22Rv1 (cell line): ENCODE measurements around the gene OSCP1.

ENCODE experiments used
- H3K27ac ChIP-seq: fragments of 450-650 bp; 2 replicates; pipeline ENCODE4 v1.5.1; 2017
- ZFX ChIP-seq: fragments of 450-650 bp; IDR thresholded peaks from 2 replicates; pipeline ENCODE4 v1.6.1; 2017; ENCODE audit warnings: antibody characterized with exemption, borderline replicate concordance
- TF ChIP-seq, protein P1 (sequence below): fragments of 450-650 bp; IDR thresholded peaks from 2 replicates; pipeline ENCODE4 v1.5.1; 2017; ENCODE audit warnings: mild to moderate bottlenecking

The OSCP1 gene

DNA sequence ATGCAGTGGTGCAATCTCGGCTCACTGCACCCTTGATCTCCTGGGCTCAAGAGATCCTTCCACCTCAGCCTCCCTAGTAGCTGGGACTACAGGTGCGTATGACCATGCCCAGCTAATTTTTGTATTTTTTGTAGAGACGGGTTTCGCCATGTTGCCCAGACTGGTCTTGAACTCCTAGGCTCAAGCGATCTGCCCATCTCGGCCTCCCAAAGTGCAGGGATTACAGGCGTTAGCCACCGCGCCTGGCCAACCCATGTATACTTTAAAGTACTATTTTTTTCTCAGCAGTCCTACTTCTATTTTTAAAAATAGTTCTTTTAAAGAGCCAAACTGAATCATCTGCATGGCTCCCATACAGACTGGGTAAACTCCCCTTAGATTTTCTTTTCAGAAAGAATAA is 68.0 kb downstream of the OSCP1 start:
- no peak overlapping the region for H3K27ac ChIP-seq
- no peak for TF ChIP-seq ZFX
- TF ChIP-seq, protein P1, sequence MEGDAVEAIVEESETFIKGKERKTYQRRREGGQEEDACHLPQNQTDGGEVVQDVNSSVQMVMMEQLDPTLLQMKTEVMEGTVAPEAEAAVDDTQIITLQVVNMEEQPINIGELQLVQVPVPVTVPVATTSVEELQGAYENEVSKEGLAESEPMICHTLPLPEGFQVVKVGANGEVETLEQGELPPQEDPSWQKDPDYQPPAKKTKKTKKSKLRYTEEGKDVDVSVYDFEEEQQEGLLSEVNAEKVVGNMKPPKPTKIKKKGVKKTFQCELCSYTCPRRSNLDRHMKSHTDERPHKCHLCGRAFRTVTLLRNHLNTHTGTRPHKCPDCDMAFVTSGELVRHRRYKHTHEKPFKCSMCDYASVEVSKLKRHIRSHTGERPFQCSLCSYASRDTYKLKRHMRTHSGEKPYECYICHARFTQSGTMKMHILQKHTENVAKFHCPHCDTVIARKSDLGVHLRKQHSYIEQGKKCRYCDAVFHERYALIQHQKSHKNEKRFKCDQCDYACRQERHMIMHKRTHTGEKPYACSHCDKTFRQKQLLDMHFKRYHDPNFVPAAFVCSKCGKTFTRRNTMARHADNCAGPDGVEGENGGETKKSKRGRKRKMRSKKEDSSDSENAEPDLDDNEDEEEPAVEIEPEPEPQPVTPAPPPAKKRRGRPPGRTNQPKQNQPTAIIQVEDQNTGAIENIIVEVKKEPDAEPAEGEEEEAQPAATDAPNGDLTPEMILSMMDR: no peak

DNA sequence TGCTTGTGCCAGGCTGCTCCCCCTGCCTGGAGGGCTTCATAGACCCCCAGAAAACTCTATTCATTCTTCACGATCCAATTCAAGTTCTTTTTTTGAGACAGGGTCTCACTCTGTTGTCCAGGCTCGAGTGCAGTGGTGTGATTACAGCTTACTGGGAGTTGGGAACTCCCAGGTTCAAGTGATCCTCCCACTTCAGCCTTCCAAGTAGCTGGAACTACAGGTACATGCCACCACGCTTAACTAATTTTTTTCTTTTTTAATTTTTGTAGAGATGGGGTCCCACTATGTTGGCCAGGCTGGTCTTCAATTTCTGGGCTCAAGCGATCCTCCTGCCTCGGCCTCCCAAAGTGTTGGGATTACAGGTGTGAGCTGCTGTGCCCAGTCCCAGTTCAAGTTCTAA is 68.8 kb downstream of the OSCP1 start:
- TF ChIP-seq, protein P1: no peak
- no peak for TF ChIP-seq ZFX
- H3K27ac ChIP-seq: no peak overlapping the region

DNA sequence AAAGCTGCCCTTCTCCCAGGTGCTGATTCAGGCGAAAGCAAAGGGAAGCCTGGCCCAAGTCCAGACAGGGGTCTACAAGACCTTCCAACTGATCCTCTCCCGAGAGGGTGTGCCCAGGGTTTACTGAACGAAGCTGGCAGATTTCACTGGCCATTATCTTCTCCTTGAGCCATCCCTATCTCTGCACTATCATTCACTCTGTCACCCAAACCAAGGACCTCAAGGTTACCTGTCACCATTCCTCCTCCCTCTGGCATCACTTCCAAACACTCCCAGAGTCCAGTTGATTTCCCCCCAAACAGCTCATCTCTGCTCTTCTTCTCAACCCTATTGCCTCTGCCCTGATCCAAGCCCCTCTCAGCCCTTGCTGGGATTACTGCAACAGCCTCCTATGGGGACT is 69.5 kb downstream of the OSCP1 start:
- no peak for TF ChIP-seq ZFX
- TF ChIP-seq, protein P1: no peak
- no peak overlapping the region for H3K27ac ChIP-seq

DNA sequence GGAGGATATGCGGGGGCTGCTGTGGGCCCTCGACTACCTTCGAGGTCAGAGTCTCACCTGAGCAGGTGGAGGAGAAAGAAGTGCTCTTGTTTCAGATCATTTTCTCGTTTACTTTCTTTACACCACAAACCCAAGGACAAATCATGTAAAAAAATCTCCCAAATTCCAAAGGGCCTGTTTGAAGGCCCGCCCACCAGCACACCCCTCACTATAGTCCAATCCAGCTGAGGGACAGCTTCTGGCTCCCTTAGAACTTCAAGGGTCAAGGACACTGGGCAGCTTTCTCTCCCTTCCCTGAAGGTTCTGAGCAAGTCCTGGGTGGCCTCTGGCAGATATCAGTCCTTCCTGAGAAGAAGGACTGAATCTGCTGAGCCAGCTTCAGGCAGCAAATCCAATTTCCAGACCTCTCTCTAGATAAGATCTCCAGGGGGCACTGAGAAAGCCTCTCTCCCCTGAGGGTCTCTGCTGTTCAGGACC is 70.1 kb downstream of the OSCP1 start:
- TF ChIP-seq ZFX: no peak
- TF ChIP-seq, protein P1: no peak
- no peak overlapping the region for H3K27ac ChIP-seq

DNA sequence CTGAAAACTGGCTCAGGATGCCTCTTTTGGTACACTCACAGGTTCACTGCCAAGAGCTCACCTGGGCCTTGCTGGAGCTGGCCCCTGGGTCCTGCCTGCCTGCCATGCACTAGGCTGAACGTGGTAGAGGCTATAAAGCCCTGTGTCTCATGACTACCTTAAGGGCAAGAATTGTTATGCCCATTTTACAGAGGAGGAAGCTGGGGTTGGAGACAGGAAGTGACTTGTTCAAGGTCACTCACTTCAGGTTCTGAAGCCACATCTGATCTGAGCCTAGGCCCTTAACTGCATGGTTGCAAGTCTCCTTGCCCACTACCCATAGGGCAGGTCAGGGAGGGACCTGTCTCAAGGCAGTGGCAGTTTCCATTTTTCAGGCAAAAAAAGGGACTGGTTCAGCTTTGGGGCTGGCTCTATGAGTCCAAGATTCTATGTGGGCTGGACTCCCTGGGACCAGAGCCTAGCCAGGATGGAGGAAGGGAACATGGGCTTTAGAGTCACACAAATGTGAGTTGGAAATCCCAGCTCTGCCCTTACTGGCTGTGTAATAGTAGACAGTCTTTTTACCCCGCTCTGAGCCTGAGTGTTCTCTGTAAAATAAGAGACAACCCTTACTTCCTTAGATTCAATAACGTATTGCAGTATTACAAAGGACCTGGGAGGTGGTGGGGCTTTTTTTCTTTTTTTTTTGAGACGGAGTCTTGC is 72.3 kb downstream of the OSCP1 start:
- TF ChIP-seq ZFX: no peak
- TF ChIP-seq, protein P1: no peak
- peak overlapping the region; percentile 7; the same call in 1 of the 2 replicates for H3K27ac ChIP-seq

DNA sequence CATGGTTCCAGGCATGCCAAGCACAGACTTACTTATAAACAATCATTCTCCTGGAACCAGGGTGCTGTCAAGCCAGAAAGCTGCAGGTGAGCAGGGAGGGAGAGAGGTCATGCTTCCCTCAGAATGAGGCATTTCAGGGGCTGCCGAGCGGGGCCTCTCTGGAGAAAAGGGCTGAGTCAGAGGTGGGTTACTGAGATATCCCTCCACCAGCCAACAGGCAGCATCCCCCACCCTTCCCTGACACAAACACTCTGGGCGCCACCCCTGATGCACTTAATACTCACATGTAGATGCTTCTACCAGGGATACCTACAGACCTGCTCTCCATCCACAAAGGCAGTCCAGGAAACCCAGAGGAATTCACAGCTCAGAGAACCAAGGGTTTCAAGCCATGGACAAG is 77.6 kb downstream of the OSCP1 start:
- TF ChIP-seq, protein P1: no peak
- no peak for TF ChIP-seq ZFX
- no peak overlapping the region for H3K27ac ChIP-seq

DNA sequence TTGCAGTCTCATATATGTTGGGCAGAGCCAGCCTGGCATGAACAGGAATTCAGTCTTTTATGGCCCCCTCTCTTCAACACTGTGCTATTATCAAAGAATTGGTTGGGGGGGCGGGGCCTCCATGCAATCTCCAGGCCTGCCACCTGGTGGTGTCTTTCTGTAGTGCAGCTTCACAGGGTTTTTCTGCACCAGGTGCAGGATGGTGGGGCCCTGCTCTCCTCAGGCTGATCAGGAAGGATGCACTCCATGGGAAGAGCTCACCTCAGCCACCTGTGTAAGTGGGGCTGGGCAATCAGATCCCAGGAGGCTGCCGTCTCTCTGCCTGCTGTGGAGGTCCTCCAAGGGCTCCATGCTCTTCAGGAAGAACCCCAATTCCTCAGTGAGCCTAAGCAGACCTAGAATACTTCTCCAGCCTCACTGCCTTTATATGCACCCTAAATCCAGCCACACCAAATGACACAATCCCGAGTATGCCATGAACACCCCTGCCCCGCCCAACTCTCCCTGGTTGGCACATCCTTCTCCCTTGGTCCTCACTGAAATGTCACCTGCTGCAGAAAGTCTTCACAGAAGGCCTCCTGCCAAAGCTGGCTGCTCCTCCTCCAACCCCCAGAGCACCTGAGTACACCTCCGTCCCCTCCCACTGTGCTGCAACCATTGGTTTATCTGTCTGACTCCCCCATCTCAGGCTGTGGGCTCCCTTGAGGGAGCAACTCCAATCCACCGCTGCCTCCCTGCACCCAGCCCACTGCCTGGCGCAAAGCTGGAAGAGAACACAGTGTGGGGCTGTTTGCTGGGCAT is 81.0 kb downstream of the OSCP1 start:
- TF ChIP-seq, protein P1: peak; percentile 95
- no peak for TF ChIP-seq ZFX
- H3K27ac ChIP-seq: no peak overlapping the region
